Measurements from ENCODE around the gene WNK1. TPM values are rescaled to one million over a fixed set of nuclear protein-coding genes. Genes with fewer than 3 reads are reported as not detected.
A peak's percentile ranks its signal among the peaks of the same experiment; 100 is the strongest.

The WNK1 gene
- total RNA-seq, 4 donors from 2014 or later, result 168 to 223 (median 204) TPM

GRCh38 chr12:727321-727720 lies 25.1 kb upstream of the WNK1 start:
- in situ Hi-C loops (cut with MboI; ENCODE audit: low sequenced_read_pairs in 4 of 4) (loop anchor here in 1 of 4 donors (25.0 kb wide), 1 partner anchor 140 kb away; no protein-coding TSS in a partner anchor), intact Hi-C loops (cut with DNase I; ENCODE audit: low total_unique reads) (no loop called here)
- Histone ChIP-seq H3K27ac (peak overlapping the region in 3 of 4 donors; percentile 42 to 74 (median 66)), H3K4me1 (peaks cover 5 to 15% of the 10 kb centered on the region in 2 donors), H3K27me3 (no peaks in the 10 kb centered on the region), H3K9me3 (no peaks in the 10 kb centered on the region), H3K4me3 (no peak overlapping the region), H3K36me3 (no peaks in the 10 kb centered on the region)
- DNase-seq (no peak), ATAC-seq (no peak)
- TF ChIP-seq CTCF (IDR thresholded peaks at IDR 0.05 in 4 of 5, conservative IDR thresholded peaks at IDR 0.05 in 1 of 5) (no peak), POLR2A (IDR thresholded peaks at IDR 0.05) (no peak)

- no peak for ATAC-seq
- intact Hi-C loops (cut with DNase I; ENCODE audit: low total_unique reads) (no loop called here), in situ Hi-C loops (cut with MboI; ENCODE audit: low sequenced_read_pairs in 4 of 4) (loop anchor here in 1 of 4 donors (25.0 kb wide), 1 partner anchor 141 kb away; no protein-coding TSS in a partner anchor)
- Histone ChIP-seq H3K36me3 (no peaks in the 10 kb centered on the region), H3K4me3 (no peak overlapping the region), H3K27me3 (no peaks in the 10 kb centered on the region), H3K27ac (no peak overlapping the region), H3K4me1 (peaks cover 0 to 15% of the 10 kb centered on the region in 2 donors), H3K9me3 (no peaks in the 10 kb centered on the region)
- no peak for DNase-seq
- no peak for TF ChIP-seq CTCF (IDR thresholded peaks at IDR 0.05 in 4 of 5, conservative IDR thresholded peaks at IDR 0.05 in 1 of 5)
- TF ChIP-seq POLR2A (IDR thresholded peaks at IDR 0.05), result no peak
These were observed 23.6 kb upstream of the WNK1 start for GRCh38 chr12:728781-729180.

GRCh38 chr12:729221-729620 lies 23.2 kb upstream of the WNK1 start:
- in situ Hi-C loops (cut with MboI; ENCODE audit: low sequenced_read_pairs in 4 of 4) (loop anchor here in 1 of 4 donors (25.0 kb wide), 1 partner anchor 142 kb away; no protein-coding TSS in a partner anchor), intact Hi-C loops (cut with DNase I; ENCODE audit: low total_unique reads) (no loop called here)
- Histone ChIP-seq H3K4me1 (peaks cover 0 to 15% of the 10 kb centered on the region in 2 donors), H3K4me3 (no peak overlapping the region), H3K9me3 (no peaks in the 10 kb centered on the region), H3K27me3 (no peaks in the 10 kb centered on the region), H3K27ac (no peak overlapping the region), H3K36me3 (no peaks in the 10 kb centered on the region)
- TF ChIP-seq CTCF (IDR thresholded peaks at IDR 0.05 in 4 of 5, conservative IDR thresholded peaks at IDR 0.05 in 1 of 5) (no peak), POLR2A (IDR thresholded peaks at IDR 0.05) (no peak)
- ATAC-seq (no peak), DNase-seq (no peak)

GRCh38 chr12:730550-730949 lies 21.8 kb upstream of the WNK1 start:
- TF ChIP-seq CTCF (IDR thresholded peaks at IDR 0.05 in 4 of 5, conservative IDR thresholded peaks at IDR 0.05 in 1 of 5), result no peak
- TF ChIP-seq POLR2A (IDR thresholded peaks at IDR 0.05), result no peak
- in situ Hi-C loops (cut with MboI; ENCODE audit: low sequenced_read_pairs in 4 of 4), result loop anchor here in 1 of 4 donors (25.0 kb wide), 1 partner anchor 143 kb away; no protein-coding TSS in a partner anchor
- H3K27me3 ChIP-seq, result no peaks in the 10 kb centered on the region
- no peaks in the 10 kb centered on the region for H3K9me3 ChIP-seq
- H3K4me3 ChIP-seq, result no peak overlapping the region
- H3K36me3 ChIP-seq, result no peaks in the 10 kb centered on the region
- ATAC-seq (no peak), DNase-seq (no peak)
- no peak overlapping the region for H3K27ac ChIP-seq
- intact Hi-C loops (cut with DNase I; ENCODE audit: low total_unique reads), result no loop called here
- peaks cover 0 to 14% of the 10 kb centered on the region in 2 donors for H3K4me1 ChIP-seq

Data from gastrocnemius medialis (tissue), 4 donors.